Skeletal muscle tissue (tissue), 4 donors: ENCODE measurements around the gene OSBPL10. TPM values are rescaled to one million over a fixed set of nuclear protein-coding genes. Genes with fewer than 3 reads are reported as not detected.
"Not testable (repeated sequence)": the region's sequence is repeated elsewhere in the genome, so short reads cannot be mapped to it uniquely, and the experiment has no call there.

Experiments used
- H3K27ac ChIP-seq: one replicate; pipeline ENCODE4 v1.7.0; 2013; ENCODE audit warnings: mild to moderate bottlenecking, low read depth, low read length, inconsistent platforms
- H3K27me3 ChIP-seq, 3 donors: one replicate each; pipeline ENCODE4 v1.7.0; 2013; ENCODE audit warnings: low read length in 3 of 3; ENCODE audit not compliant: control insufficient read depth in 3 of 3, insufficient read depth in 3 of 3
- H3K36me3 ChIP-seq, 3 donors: one replicate each; pipeline ENCODE4 v1.7.0; 2013; ENCODE audit warnings: low read length in 3 of 3; ENCODE audit not compliant: control insufficient read depth in 3 of 3, insufficient read depth in 3 of 3
- H3K4me1 ChIP-seq, 3 donors: one replicate each; pipeline ENCODE4 v1.7.0; 2013; ENCODE audit warnings: low read length in 3 of 3, mild to moderate bottlenecking in 3 of 3; ENCODE audit not compliant: control insufficient read depth in 3 of 3, insufficient read depth in 3 of 3
- H3K4me3 ChIP-seq, 3 donors: one replicate each; pipeline ENCODE4 v1.7.0; 2013; ENCODE audit warnings: low read length in 3 of 3
- H3K9ac ChIP-seq, 3 donors: one replicate each; pipeline ENCODE4 v1.7.0; 2013; ENCODE audit warnings: low read length in 3 of 3, mild to moderate bottlenecking in 3 of 3, moderate library complexity in 2 of 3, low read depth in 1 of 3
- H3K9me3 ChIP-seq, 3 donors: one replicate each; pipeline ENCODE4 v1.7.0; 2013; ENCODE audit warnings: low read length in 3 of 3; ENCODE audit not compliant: control insufficient read depth in 3 of 3
- total RNA-seq: library from RNA; depleted of rRNA; stranded (reverse); fragments of >200 nt; gene quantifications from one replicate; pipeline ENCODE4 v1.2.3, GENCODE V29; 2014
- donor health status: Osteomylitis.

The OSBPL10 gene
- total RNA-seq, 1 donor from 2014 or later: 6.8 TPM

DNA sequence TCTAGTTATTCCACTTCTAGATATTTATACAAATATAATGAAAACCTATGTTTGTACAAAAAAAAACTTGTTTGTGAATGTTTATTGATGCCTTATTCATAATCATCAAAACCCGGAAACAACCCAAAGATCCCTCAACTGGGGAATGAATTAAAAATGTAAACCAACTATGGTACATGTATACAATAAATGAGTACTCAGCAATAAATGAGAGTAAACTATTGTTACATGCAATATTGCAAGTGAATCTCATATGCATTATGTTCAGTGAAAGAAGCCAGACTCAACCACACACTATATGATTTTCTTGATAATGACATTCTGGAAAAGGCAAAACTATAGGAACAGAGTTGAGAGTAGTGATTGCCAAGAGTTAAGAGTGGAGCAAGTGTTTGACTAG lies 12.8 kb upstream of the OSBPL10 start:
- H3K4me1 ChIP-seq: no peaks in the 10 kb centered on the region
- H3K27ac ChIP-seq: no peak overlapping the region
- no peaks in the 10 kb centered on the region for H3K27me3 ChIP-seq
- H3K9ac ChIP-seq: no peak overlapping the region
- H3K36me3 ChIP-seq: no peaks in the 10 kb centered on the region
- H3K4me3 ChIP-seq: no peak overlapping the region
- H3K9me3 ChIP-seq: peaks cover 0 to 5% (median 1%) of the 10 kb centered on the region in 3 donors

GRCh38 chr3:31992995-31993394 lies 11.9 kb upstream of the OSBPL10 start:
- H3K27me3 ChIP-seq, H3K4me3 ChIP-seq, H3K9me3 ChIP-seq, H3K27ac ChIP-seq, H3K9ac ChIP-seq, H3K4me1 ChIP-seq, H3K36me3 ChIP-seq: not testable (repeated sequence)

GRCh38 chr3:31988271-31988670 lies 7.2 kb upstream of the OSBPL10 start:
- Histone ChIP-seq H3K4me1 (no peaks in the 10 kb centered on the region), H3K27ac (no peak overlapping the region), H3K36me3 (no peaks in the 10 kb centered on the region), H3K27me3 (no peaks in the 10 kb centered on the region), H3K4me3 (no peak overlapping the region), H3K9me3 (peaks cover 0 to 9% (median 3%) of the 10 kb centered on the region in 3 donors), H3K9ac (no peak overlapping the region)

GRCh38 chr3:31985831-31986230 lies 4.8 kb upstream of the OSBPL10 start:
- no peaks in the 10 kb centered on the region for H3K36me3 ChIP-seq

DNA sequence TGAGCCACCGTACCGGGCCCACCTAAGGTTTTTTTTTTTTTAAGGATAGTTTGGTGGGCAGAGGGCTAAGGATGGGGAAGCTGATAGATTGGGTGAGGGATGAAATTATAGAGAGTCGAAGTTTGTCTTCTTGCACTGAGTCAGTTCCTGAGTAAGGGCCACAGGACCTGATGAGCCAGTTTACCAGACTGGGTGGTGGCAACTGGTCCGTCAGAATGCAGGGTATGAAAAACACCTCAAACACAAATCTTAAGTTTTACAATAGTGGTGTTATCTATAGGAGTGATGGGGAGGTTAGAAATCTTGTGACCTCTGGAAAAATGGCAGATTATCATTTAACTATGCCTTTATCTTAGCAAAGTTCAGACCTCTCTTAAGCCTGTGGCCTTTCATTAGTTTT lies 3.3 kb upstream of the OSBPL10 start:
- Histone ChIP-seq H3K4me3 (no peak overlapping the region), H3K27me3 (no peaks in the 10 kb centered on the region), H3K27ac (no peak overlapping the region), H3K9me3 (peaks cover 0 to 4% (median 3%) of the 10 kb centered on the region in 3 donors), H3K36me3 (no peaks in the 10 kb centered on the region), H3K9ac (no peak overlapping the region), H3K4me1 (peaks cover 8 to 14% (median 14%) of the 10 kb centered on the region in 3 donors)

More at GRCh38 chr3:31985831-31986230, 4.8 kb upstream of the OSBPL10 start:
- Histone ChIP-seq H3K4me3 (no peak overlapping the region), H3K27ac (no peak overlapping the region), H3K4me1 (peaks cover 0 to 7% (median 5%) of the 10 kb centered on the region in 3 donors), H3K27me3 (no peaks in the 10 kb centered on the region), H3K9ac (no peak overlapping the region), H3K9me3 (peaks cover 0 to 8% (median 3%) of the 10 kb centered on the region in 3 donors)

DNA sequence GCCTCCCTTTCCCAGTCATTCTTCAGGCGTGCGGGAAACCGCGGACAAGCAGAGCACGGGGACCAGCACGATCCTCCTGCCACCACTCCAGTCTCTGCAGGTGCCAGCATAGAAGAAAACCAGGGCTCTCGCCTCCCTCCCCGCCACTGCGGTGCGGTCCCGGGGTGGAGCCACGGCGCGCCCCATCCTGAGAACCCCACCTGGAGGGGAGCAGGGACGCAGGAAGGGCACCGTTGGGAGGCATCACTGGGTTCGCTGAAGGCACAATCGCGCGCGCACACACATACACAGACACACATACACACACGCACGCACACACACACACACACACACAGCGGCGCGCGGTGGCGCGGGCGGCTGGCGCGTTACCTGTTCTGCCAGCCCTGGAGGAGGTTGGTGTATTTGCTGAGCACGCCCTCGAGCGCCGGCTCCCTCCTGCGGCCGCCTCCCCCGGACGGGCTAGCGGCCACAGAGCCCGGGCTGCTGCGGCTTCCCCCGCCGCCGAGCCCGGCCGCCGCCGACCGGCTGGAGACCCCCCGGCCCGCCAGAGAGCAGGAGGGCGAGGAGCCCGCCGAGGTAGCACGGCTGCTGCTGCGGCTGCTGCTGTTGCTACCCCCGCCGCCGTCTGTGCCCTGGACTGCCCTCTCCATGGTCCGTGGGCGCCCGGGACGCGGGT lies 394 bp downstream of the OSBPL10 start:
- H3K36me3 ChIP-seq: no peaks in the 10 kb centered on the region

GRCh38 chr3:31979001-31979697 lies 1.9 kb downstream of the OSBPL10 start:
- Histone ChIP-seq H3K4me3 (peak overlapping the region in 1 of 3 donors; percentile 34), H3K36me3 (no peaks in the 10 kb centered on the region)

More for the DNA sequence above, 394 bp downstream of the OSBPL10 start:
- Histone ChIP-seq H3K27ac (peak overlapping the region; percentile 75), H3K4me3 (peak overlapping the region; percentile 79 to 93 (median 88)), H3K9ac (peak overlapping the region; percentile 74 to 84 (median 77)), H3K4me1 (peaks cover 8 to 14% (median 14%) of the 10 kb centered on the region in 3 donors), H3K27me3 (peaks cover 0 to 4% (median 0%) of the 10 kb centered on the region in 3 donors), H3K9me3 (no peaks in the 10 kb centered on the region)

DNA sequence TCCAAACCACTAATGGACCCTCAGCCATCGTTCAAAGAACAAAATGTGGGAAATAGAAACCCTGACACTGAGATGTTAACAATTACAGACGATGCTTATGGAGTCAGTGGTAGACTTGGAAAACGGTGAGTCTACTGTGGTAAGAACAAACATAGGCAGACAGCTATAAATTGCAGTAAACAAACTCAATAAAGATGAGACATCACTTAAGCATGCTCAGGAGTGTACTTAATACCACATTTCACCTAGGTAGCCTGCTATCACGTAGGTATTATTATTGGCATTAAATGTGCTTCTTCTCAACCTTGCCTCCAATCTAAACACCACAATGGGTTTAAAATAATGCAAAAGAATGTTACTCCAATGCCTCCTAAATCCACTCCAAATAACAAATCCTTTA lies 2.5 kb downstream of the OSBPL10 start:
- Histone ChIP-seq H3K36me3 (no peaks in the 10 kb centered on the region), H3K9me3 (no peaks in the 10 kb centered on the region), H3K27me3 (peaks cover 0 to 4% (median 0%) of the 10 kb centered on the region in 3 donors), H3K27ac (no peak overlapping the region), H3K4me3 (no peak overlapping the region), H3K9ac (no peak overlapping the region), H3K4me1 (peaks cover 8 to 17% (median 14%) of the 10 kb centered on the region in 3 donors)

More at GRCh38 chr3:31979001-31979697, 1.9 kb downstream of the OSBPL10 start:
- Histone ChIP-seq H3K9ac (no peak overlapping the region), H3K4me1 (peaks cover 8 to 17% (median 14%) of the 10 kb centered on the region in 3 donors), H3K27me3 (peaks cover 0 to 4% (median 0%) of the 10 kb centered on the region in 3 donors), H3K27ac (no peak overlapping the region), H3K9me3 (no peaks in the 10 kb centered on the region)

DNA sequence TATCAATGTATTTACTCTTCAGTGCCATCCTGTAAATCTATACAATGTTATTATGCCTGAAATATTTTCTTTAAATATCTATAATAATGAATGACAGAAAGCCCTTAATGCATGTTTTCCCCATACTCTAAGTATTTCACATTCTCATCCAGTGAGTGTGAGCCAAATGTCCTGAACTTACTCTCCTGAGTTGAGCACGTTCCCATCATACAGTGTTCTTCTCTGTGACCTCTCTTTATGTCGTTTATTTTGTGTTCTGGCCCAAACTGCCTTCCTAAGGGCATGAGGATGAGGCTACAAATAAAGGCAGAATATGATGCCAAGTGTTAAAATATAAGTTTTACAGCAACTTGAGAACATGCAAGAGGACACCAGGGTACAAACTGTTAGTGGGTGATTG lies 3.3 kb downstream of the OSBPL10 start:
- Histone ChIP-seq H3K27me3 (peaks cover 0 to 4% (median 0%) of the 10 kb centered on the region in 3 donors), H3K27ac (no peak overlapping the region), H3K9ac (no peak overlapping the region), H3K4me3 (no peak overlapping the region), H3K4me1 (peaks cover 8 to 17% (median 17%) of the 10 kb centered on the region in 3 donors), H3K9me3 (no peaks in the 10 kb centered on the region), H3K36me3 (no peaks in the 10 kb centered on the region)

DNA sequence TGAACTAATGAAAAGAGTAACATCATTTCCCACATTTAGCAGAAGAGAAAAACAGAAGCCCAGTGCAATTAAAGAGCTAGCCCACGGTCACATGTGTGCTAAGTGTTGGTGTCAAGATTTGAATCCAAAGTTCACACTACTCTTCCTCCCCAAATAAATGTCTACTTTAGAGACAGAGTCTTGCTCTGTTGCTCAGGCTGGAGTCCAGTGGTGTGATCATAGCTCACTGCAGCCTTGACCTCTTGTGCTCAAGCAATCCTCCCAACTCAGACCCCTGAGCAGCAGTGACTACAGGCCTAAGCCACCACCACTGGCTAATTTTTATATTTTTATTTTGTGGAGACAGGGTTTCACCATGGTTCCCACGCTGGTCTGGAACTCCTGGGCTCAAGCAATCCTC lies 4.8 kb downstream of the OSBPL10 start:
- no peaks in the 10 kb centered on the region for H3K36me3 ChIP-seq
- H3K9ac ChIP-seq: no peak overlapping the region
- H3K9me3 ChIP-seq: no peaks in the 10 kb centered on the region
- H3K27me3 ChIP-seq: peaks cover 0 to 4% (median 0%) of the 10 kb centered on the region in 3 donors
- no peak overlapping the region for H3K4me3 ChIP-seq
- peaks cover 8 to 12% (median 11%) of the 10 kb centered on the region in 3 donors for H3K4me1 ChIP-seq
- H3K27ac ChIP-seq: no peak overlapping the region
